NOMO-1 treated with DMSO at 0.1 percent for 48 hours (cell line): ENCODE results near the gene MAPK10.
"Not testable (repeated sequence)": the region's sequence is repeated elsewhere in the genome, so short reads cannot be mapped to it uniquely, and the experiment has no call there.

Experiments
- DNase-seq: peaks from one replicate; lab custom pipeline; 2025; ENCODE audit not compliant: unreplicated experiment; lab: John Stamatoyannopoulos, UW

The MAPK10 gene

GRCh38 chr4:86043755-86044592 is 315.9 kb downstream of the MAPK10 start:
- DNase-seq: peak; percentile 38

- no peak for DNase-seq
Observed at GRCh38 chr4:86038037-86038436, 321.8 kb downstream of the MAPK10 start.

GRCh38 chr4:86036736-86037135 is 323.1 kb downstream of the MAPK10 start:
- DNase-seq: no peak

- no peak for DNase-seq
Observed at GRCh38 chr4:86035688-86036087, 324.2 kb downstream of the MAPK10 start.

- DNase-seq: no peak
Observed at GRCh38 chr4:86034616-86035015, 325.2 kb downstream of the MAPK10 start.

- DNase-seq: peak; percentile 48
Observed at GRCh38 chr4:86033171-86033570, 326.7 kb downstream of the MAPK10 start.

- peak; percentile 82 for DNase-seq
Observed at GRCh38 chr4:86032476-86033022, 327.3 kb downstream of the MAPK10 start.

GRCh38 chr4:86031927-86032326 is 327.9 kb downstream of the MAPK10 start:
- DNase-seq: no peak

GRCh38 chr4:86026720-86027119 is 333.1 kb downstream of the MAPK10 start:
- no peak for DNase-seq

- not testable (repeated sequence) for DNase-seq
Observed at GRCh38 chr4:86021671-86022070, 338.2 kb downstream of the MAPK10 start.

- no peak for DNase-seq
Observed at GRCh38 chr4:86019906-86020305, 339.9 kb downstream of the MAPK10 start.

- no peak for DNase-seq
Observed at GRCh38 chr4:86019362-86019761, 340.5 kb downstream of the MAPK10 start.

- no peak for DNase-seq
Observed at GRCh38 chr4:86015412-86016350, 344.2 kb downstream of the MAPK10 start.

- DNase-seq: no peak
Observed at GRCh38 chr4:86014599-86014998, 345.3 kb downstream of the MAPK10 start.

GRCh38 chr4:86013621-86014020 is 346.2 kb downstream of the MAPK10 start:
- no peak for DNase-seq

- no peak for DNase-seq
Observed at GRCh38 chr4:86011117-86011516, 348.7 kb downstream of the MAPK10 start.

- DNase-seq: no peak
Observed at GRCh38 chr4:86007042-86007441, 352.8 kb downstream of the MAPK10 start.

GRCh38 chr4:86006057-86006456 is 353.8 kb downstream of the MAPK10 start:
- no peak for DNase-seq

- DNase-seq: no peak
Observed at GRCh38 chr4:86004030-86004429, 355.8 kb downstream of the MAPK10 start.

- DNase-seq: no peak
Observed at GRCh38 chr4:86001591-86001990, 358.3 kb downstream of the MAPK10 start.

- DNase-seq: no peak
Observed at GRCh38 chr4:85995361-85995760, 364.5 kb downstream of the MAPK10 start.

- no peak for DNase-seq
Observed at GRCh38 chr4:85994576-85994975, 365.3 kb downstream of the MAPK10 start.
